PFSK-1 (cell line): ENCODE data around the gene FRMPD4.
A peak's percentile ranks its signal among the peaks of the same experiment; 100 is the strongest.

Source experiments
- FOXP2 ChIP-seq: optimal IDR thresholded peaks from 2 replicates; pipeline ENCODE3; 2011; ENCODE audit warnings: borderline replicate concordance, control low read depth, inconsistent platforms; ENCODE audit not compliant: insufficient read depth; ENCODE audit errors: extremely low read length, extremely low read depth
- POLR2AphosphoS5 ChIP-seq: IDR thresholded peaks from 2 replicates; pipeline ENCODE4 v1.6.1; 2012; ENCODE audit warnings: low read depth, mild to moderate bottlenecking, control low read depth, low read length, moderate library complexity
- SIN3A ChIP-seq: IDR thresholded peaks from 2 replicates; pipeline ENCODE4 v1.6.1; 2012; ENCODE audit warnings: mild to moderate bottlenecking, low read length, moderate library complexity, borderline replicate concordance; ENCODE audit not compliant: insufficient read depth
- TAF1 ChIP-seq: IDR thresholded peaks from 2 replicates; pipeline ENCODE4 v1.6.1; 2012; ENCODE audit warnings: low read length, control low read depth, borderline replicate concordance; ENCODE audit not compliant: insufficient read depth
- TF ChIP-seq, protein P1 (sequence below), 2 experiments: IDR thresholded peaks; 2 replicates each; pipeline versions ENCODE4 v1.6.1 to v1.8.0; 2011 to 2012; ENCODE audit warnings: low read depth in 2 of 2, low read length in 2 of 2, control low read depth in 1 of 2, inconsistent platforms in 1 of 2, mild to moderate bottlenecking in 1 of 2, moderate library complexity in 1 of 2; ENCODE audit not compliant: insufficient read depth in 1 of 2

The FRMPD4 gene

DNA sequence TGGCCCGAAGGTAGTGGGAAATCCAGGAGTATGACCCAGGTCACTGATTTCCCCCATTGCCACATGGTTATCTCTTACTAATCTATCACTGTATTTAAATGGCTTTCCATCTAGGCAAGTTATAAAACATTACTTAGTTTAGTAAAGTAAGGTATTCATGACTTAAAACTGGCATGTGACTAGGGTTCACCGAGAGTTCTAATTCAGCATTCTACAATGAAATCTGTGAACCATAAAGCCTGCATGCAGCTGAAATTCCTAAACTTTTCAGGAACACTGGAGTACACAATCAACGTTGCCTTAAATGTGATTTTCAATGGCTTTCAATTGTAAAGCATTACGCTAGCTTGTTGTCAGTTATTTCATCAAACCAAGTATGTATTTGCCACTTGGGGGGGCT lies 630.2 kb downstream of the FRMPD4 start:
- TF ChIP-seq SIN3A, result no peak
- no peak for TF ChIP-seq FOXP2
- TF ChIP-seq, protein P1, sequence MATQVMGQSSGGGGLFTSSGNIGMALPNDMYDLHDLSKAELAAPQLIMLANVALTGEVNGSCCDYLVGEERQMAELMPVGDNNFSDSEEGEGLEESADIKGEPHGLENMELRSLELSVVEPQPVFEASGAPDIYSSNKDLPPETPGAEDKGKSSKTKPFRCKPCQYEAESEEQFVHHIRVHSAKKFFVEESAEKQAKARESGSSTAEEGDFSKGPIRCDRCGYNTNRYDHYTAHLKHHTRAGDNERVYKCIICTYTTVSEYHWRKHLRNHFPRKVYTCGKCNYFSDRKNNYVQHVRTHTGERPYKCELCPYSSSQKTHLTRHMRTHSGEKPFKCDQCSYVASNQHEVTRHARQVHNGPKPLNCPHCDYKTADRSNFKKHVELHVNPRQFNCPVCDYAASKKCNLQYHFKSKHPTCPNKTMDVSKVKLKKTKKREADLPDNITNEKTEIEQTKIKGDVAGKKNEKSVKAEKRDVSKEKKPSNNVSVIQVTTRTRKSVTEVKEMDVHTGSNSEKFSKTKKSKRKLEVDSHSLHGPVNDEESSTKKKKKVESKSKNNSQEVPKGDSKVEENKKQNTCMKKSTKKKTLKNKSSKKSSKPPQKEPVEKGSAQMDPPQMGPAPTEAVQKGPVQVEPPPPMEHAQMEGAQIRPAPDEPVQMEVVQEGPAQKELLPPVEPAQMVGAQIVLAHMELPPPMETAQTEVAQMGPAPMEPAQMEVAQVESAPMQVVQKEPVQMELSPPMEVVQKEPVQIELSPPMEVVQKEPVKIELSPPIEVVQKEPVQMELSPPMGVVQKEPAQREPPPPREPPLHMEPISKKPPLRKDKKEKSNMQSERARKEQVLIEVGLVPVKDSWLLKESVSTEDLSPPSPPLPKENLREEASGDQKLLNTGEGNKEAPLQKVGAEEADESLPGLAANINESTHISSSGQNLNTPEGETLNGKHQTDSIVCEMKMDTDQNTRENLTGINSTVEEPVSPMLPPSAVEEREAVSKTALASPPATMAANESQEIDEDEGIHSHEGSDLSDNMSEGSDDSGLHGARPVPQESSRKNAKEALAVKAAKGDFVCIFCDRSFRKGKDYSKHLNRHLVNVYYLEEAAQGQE (IDR thresholded peaks at IDR 0.05; ENCODE audit: insufficient read depth in 1 of 2, low read depth in 2 of 2, low read length in 2 of 2), result no peak
- no peak for TF ChIP-seq TAF1
- TF ChIP-seq POLR2AphosphoS5, result no peak

DNA sequence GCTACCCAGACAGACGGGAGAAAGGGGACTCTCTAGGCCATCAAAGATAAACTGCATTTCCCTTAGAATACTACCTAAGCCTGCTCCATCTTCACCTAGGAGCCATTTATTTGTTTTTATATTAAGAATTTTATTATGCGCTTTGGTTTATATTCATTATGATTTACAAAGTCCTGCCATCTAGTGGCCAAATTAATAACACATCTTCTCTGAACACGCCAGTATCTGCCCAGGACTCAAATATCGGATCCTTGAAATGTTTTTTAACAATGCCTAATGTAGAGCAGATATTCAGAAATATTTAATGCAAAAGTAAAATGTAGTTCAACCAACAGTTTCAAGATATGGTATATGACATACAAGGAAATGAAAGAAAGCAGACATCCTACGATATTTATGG lies 632.2 kb downstream of the FRMPD4 start:
- TF ChIP-seq POLR2AphosphoS5, result no peak

DNA sequence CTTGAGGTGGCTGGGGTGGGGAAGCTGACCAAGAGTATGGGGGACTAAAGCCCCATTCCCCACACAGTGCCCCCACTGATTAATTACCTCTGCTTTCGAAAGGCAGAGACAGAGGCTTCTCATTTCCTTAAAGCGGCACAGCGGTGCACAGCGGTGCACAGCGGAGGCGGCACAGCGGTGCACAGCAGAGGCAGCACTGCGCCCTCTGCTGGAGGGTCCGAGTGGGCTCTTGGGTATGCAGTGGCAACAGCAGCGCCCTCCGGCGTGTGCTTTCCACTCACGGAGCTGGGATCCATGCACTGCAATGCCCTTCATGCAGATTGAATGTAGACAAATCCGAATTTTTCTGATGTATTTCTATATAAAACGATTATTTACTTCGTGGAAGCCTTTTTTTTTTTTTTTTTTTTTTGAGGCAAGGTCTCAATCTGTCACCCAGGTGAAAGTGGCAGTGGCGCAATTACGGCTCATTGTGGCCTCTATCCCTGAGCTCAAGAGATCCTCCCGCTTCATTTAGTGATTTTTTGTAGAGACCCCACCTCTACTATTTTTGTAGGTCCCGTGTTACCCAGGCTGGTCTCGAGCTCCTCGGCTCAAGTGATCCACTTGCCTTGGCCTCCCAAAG lies 633.3 kb downstream of the FRMPD4 start:
- TF ChIP-seq FOXP2, result peak; percentile 63
- TF ChIP-seq TAF1, result no peak
